ENCODE results near the gene UBR7. TPM values are rescaled to one million over a fixed set of nuclear protein-coding genes. Genes with fewer than 3 reads are reported as not detected.
"Not testable (repeated sequence)": the region's sequence is repeated elsewhere in the genome, so short reads cannot be mapped to it uniquely, and the experiment has no call there.

UBR7 gene
- total RNA-seq, 1 donor from 2014 or later: 22.1 TPM

DNA sequence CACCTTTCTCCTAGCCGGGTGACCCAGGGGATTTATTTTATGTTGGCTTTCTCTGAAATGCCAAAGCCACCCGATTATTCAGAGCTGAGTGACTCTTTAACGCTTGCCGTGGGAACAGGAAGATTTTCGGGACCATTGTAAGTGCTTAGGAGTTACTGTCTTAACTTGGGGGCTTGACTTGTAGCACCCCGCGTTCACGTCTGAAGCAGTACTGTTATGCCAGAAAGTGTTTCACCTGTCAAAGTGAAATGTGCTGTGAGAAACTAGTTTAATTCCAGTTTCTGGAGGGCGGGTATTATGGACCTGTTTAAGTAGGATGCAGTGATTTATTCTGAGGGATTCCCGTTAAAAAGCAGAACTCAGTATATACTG lies 21.7 kb upstream of the UBR7 start:
- no peak for ATAC-seq
- intact Hi-C loops (cut with micrococcal nuclease): no loop called here
- no peak for DNase-seq

DNA sequence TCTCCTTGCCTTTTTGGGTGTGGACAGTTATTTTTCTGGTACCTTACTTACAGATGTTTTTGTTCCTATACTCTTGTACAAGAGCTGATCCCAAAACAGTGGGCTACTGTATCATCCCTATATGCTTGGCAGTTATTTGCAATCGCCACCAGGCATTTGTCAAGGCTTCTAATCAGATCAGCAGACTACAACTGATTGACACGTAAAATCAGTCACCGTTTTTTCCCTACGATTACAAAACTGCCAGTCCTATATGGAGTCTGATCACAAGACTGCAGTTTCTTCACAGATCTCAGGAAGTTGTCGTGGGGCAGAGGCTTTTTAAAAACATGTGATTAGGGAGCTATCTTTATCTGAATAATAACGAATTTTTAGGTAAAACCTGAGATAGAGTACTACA lies 20.6 kb upstream of the UBR7 start:
- no peak for ATAC-seq
- DNase-seq: no peak
- intact Hi-C loops (cut with micrococcal nuclease): no loop called here

DNA sequence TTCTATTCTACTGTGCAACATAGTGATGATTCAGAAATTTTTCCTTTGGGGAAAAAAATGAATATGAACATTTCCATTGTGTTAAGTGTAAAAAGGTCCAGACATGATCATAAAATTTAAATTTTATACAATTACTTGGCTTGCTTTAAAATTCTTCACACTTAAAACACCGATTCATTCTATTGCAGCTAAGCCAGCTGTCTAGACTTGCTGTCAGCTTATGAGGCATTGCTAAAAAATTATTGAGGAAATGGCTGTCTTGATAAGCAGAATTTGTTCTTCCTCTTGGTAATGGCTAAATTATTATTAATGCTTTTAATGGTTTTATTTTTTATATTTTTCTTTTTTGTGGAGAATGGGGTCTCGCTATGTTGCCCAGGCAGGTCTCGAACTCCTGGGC lies 20.1 kb upstream of the UBR7 start:
- no peak for DNase-seq
- intact Hi-C loops (cut with micrococcal nuclease): no loop called here
- no peak for ATAC-seq

DNA sequence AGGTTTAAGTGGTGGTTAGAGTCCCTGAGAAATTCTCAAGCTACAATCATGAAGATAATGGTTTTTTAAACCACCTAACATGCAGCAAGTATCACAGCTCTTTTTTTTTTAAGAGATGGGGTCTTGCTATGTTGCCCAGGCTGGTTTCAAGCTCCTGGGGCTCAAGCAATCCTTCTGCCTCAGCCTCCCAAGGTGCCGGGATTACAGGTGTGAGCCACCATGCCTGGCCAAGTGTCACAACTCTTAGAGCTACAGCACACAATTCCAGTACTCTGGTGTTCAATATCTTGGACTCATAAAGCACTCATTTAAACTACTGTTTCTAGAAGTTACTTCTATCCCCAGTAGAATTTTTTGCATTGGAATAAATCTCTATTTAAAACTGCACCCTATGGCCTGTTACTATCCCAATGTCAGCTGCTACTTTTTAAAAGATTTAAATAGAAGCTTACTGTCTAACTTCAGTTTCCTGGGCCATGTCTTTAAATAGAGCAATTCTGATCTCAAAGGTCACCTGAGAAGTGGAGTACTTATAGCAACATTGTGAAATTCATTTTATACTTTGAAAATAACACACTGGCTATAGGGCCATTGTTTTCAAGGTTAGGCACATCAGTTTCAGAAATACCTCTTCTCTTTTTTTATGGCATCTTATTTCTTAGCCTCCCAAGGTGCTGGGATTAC lies 11.6 kb upstream of the UBR7 start:
- DNase-seq (no peak), ATAC-seq (peak; percentile 72)
- intact Hi-C loops (cut with micrococcal nuclease): no loop called here

DNA sequence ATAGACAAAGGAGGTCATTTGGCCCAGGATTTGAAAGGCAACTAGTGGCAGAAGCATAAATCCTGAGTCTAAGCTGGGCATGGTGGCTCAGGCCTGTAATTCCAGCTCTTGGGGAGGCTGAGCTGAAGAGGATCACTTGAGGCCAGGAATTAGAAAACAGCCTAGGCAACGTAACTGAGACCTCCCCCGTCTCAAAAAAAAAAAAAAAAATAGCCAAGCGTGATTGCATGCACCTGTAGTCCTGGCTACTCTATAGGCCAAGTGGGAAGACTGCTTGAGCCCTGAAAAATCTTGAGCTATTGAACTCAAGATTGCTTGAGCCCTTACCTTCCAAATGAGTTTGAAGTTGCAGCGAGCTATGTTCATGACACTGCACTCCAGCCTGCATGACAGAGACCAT lies 8.0 kb upstream of the UBR7 start:
- intact Hi-C loops (cut with micrococcal nuclease): no loop called here
- no peak for ATAC-seq
- DNase-seq: no peak

DNA sequence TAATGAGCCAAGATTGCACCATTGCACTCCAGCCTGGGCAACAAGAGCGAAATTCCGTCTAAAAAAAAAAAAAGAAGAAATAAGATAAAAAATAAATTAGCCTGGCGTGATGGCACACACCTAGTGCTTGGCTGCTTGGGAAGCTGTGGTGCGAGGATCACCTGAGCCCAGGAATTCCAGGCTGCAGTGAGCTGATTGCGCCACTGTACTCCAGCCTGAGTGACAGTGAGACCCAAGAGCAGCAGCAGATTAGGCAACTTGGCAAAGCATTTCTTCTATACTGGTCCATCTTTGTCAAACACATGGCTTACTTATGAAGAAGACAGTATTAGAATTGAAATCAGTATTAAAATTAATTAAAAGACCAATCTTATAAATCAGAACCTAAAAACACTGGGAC lies 6.5 kb upstream of the UBR7 start:
- DNase-seq (no peak), ATAC-seq (peak; percentile 34)
- intact Hi-C loops (cut with micrococcal nuclease): no loop called here

DNA sequence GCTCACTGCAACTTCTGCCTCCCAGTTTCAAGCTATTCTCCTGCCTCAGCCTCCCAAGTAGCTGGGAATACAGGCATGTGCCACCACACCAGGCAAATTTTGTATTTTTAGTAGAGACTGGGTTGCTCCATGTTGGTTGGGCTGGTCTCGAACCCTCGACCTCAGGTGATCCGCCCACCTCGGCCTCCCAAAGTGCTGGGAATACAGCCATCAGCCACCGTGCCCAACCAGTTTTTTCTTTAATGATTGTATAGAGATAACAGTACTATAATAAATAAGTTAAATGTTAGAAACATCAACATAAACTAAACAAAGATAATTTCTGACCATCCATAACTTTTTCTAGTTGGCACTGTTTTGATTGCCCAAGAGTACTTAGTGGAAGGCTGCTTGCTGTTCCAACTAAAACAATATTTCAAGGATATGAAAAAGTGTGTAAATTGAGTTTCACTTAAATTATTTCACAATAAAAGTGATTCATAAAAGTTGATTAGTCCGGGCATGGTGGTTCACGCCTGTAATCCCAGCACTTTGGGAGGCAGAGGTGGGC lies 5.8 kb upstream of the UBR7 start:
- no peak for ATAC-seq
- intact Hi-C loops (cut with micrococcal nuclease): no loop called here
- DNase-seq: no peak

DNA sequence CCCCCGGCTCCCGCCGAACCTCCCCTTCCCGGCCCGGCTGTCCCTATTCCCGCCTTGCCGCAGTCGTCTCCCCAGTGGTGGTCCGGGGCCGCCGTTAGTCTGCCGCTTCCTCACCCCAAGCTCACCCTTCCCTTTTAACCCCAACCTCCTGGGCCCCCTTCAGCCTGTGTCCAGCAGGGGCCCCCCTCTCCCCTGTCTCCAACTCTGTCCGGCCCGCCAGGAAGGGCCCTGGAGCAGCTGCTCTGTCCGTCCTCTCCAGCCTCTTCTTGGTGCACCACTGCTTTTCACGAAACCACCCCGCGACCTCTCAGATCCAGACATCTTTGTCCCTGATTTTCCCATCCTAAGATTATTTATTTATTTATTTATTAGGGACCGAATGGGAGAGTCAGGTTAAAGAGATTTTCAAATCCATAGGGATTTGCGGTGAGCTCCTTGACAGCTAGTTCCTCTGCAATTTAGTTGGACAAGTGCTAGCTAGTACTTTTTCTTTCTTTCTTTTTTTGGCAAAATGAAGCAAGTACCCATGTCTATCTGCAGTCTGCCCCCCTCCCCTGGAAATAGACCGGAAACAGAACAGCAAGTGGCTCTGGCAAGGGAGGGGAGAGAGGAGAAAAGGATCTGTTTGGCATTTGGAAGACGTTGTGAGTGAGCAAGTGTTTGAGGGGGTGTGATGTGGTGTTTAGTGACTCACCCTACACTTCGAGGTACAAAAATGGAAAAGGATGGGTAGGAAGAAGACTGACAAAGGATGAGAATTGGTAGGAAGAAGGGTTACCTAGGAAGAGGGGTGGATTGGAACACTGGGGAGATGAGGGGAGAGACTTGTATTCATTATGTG lies 632 bp downstream of the UBR7 start:
- DNase-seq: peak; percentile 70
- intact Hi-C loops (cut with micrococcal nuclease): no loop called here
- ATAC-seq: peak; percentile 80

DNA sequence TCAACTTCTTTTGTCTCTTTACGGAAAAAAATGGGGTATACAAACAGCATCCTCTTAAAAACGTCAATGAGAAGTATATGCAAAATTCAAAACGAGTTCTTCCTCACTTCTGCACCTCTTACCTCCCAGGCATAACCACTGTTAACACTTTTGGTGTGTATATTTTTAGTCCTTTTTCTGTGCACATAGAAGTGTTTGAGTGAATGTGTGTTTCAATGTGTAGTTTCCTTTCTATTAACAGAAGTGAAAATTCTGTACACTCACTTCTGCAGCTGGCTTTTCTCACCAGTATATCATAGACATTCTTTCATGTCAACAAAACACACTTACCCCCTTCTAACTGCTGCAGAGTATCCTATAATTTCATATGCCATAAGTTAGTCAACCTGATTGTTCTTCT lies 5.4 kb downstream of the UBR7 start:
- no peak for DNase-seq
- intact Hi-C loops (cut with micrococcal nuclease): no loop called here
- no peak for ATAC-seq

DNA sequence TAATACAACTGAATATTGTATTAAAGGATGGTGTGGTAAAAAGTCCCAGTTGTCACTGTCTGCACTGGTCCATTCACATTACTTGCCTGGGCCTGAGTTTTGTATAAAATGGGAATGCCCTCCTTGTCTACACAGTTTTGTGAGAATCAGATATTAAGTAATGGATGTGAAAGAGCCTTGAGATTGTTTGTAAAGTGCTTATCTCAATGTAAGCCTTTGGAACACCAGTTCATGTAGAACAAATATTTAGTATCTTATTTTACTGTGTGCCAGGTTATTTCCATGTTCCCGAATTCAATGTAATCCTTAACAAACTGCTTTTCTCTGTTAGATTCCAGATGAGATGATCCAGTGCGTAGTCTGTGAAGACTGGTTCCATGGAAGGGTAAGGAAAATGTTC lies 7.5 kb downstream of the UBR7 start:
- ATAC-seq (no peak), DNase-seq (no peak)
- intact Hi-C loops (cut with micrococcal nuclease): no loop called here

DNA sequence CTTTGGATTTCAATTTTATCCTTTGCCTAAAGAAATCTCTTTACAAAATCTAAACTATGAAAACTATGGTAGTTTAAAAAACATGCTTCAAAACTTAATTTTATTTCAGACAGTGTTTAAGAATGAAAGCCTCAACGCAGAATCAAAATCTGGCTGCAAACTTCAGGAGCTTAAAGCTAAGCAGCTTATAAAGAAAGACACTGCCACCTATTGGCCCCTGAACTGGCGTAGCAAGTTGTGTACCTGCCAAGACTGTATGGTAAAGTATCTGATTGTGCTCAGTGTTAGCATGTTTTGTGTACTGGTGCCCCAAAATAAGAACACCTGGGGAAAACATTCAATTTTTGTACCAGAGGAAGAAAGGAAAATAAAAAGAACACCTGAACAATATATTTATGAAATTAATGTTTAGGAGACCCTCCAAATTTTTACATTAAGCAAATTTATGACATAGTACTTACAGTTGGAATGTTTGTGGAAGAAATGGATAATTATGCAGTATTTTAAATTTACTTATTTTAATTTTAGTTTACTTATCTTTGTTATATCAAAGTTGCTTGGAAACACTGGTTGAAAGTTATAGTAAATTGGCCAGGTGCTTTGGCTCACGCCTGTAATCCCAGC lies 12.2 kb downstream of the UBR7 start:
- ATAC-seq (peak; percentile 64), DNase-seq (no peak)
- intact Hi-C loops (cut with micrococcal nuclease): no loop called here

DNA sequence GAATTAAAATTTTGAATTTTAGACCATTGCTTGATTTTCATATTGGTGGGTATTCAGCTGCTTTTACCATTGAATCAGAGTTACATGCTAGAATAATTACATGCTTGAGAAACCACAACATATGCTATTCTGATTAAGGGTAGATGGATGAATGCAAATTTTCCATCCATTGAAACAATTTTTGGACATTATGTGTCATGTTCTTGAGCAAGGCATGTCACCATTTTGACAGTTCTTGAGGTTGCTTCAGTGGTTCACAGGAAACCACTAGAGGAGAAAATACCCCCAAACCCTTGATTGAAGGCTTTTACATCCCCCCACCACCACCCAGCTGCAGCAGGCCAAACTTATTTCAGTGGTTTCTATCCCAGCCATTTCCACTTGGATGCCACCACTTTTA lies 13.5 kb downstream of the UBR7 start:
- intact Hi-C loops (cut with micrococcal nuclease): no loop called here
- DNase-seq: no peak
- no peak for ATAC-seq

DNA sequence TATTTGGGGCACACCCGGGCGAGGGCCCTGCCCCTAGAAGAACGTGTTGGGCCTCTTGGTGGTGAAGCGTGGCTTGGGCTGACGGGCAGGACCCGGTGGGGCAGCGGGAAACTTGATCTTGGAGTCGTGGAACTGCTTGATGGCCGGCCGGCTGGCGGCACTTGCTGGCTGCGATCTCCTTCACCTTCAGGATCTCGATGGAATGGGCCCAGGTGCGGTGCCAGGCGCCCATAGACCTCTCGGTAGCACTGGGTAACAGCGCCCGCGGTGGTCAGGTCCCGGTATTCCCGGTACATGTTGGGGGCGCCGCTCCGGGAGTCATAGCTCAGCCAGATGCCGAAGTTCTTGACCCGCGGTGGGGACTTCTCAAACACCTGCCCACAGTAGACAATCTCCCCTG lies 16.5 kb downstream of the UBR7 start:
- ATAC-seq (no peak), DNase-seq (no peak)
- intact Hi-C loops (cut with micrococcal nuclease): no loop called here

DNA sequence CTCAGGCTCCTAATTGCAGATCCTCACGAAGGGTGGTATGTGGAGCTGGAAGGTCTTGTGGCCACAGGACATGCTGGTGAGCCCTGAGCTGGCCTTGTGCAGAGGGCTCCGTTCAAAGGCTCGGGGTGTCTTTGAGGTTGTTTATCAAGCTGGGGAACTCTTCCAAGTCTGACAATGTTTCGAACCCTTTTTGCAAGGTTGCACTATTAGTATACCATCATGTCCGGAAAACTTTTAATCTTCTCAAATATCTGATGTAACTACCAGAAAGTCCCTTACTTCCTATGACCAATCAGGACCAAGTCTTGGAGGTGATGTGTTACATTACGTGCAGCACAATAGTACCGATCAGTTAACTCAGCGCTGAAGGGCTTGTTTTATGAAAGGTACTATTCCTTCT lies 21.5 kb downstream of the UBR7 start:
- intact Hi-C loops (cut with micrococcal nuclease): no loop called here
- DNase-seq (no peak), ATAC-seq (no peak)

DNA sequence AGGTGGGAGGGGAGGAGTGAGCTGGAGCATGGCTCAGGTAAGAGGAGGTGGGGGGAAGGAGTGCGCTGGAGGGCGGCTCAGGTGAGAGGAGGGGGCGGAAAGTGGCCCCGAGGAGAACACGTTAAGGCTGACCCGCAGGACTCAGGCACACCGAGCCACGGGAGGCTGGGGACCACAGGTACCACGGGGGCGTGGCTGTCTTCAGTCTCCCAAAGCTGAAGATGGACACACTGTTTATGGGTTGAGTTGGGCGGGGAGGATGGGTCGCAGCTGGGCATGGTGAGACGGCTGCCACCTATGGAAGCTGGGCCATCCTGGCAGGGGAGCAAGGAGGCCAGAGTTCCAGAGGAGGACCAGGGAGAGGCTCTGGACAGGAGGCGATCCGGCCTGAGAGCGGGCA lies 23.5 kb downstream of the UBR7 start:
- no peak for ATAC-seq
- DNase-seq: no peak
- intact Hi-C loops (cut with micrococcal nuclease): no loop called here

DNA sequence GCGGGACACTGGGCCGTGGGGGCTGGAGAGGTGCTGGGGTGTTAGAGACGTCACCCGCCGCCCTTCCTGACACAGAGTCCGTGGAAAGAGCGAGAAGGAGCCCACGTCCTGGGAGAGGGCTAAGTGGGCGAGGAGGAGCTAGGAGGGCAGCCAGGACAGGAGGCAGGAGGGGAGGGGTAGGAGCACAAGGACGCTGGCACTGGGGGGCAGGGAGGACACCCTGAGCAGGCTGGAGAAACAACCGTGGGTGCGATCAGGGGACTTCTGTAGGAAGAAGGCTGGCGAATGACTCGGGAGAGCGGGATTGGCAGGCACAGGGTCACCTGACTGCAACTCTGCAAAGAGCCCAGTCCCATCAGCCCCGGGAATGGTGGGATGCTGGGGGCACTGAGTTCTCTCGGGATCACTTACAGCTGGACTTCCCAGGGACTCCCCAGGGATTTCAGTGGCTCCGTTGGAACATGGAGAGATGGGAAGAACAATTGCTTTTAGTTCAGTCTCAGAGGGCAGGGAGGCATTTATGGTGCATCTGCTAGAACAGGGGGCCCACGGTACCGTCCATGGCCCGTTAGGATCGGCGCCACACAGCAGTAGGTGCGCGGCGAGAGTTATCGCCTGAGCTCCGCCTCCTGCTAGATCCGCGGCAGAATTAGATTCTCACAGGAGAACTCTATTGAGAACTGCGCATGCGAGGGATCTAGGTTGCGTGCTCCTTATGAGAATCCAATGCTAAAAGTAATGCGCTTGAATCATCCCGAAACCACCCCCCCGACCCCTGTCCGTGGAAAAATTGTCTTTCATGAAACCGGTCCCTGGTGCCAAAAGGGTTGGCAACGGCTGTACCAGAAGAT lies 24.3 kb downstream of the UBR7 start:
- DNase-seq: no peak

DNA sequence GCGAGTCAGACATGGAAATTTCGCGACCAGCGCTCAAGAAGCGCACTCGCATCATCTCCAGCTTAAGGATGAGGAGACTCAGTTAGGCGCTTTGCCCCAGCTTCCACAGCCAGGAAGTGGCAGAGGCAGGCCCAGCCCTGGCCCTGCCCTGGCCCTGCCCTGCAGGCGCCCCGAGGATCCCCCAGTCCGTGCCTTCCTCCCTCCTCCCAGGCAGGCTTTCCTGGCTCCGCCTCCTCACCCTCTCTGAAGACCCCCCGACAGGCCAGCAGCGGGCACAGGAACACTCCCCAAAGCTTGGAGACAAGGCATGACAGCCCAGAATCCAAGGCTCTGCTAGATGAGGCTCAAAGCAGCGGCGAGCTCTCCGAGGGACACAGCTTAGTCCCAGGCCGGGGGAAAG lies 25.1 kb downstream of the UBR7 start:
- no peak for DNase-seq
- intact Hi-C loops (cut with micrococcal nuclease): no loop called here
- no peak for ATAC-seq

More for the DNA sequence above, 24.3 kb downstream of the UBR7 start:
- ATAC-seq: peak; percentile 68
- intact Hi-C loops (cut with micrococcal nuclease): no loop called here

DNA sequence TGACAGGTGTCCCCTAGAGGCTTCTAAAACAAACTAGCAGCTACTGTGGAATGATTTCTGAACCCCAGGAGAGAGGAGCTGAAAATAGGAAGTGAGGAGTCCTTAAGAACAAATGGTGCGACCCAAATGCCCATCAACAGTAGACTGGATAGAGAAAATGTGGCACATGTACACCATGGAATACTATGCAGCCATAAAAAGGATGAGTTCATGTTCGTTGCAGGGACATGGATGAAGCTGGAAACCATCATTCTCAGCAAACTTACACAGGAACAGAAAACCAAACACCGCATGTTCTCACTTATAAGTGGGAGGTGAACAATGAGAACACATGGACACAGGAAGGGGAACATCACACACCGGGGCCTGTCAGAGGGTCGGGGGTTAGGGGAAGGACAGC lies 26.0 kb downstream of the UBR7 start:
- DNase-seq; ATAC-seq; intact Hi-C loops (cut with micrococcal nuclease): not testable (repeated sequence)

DNA sequence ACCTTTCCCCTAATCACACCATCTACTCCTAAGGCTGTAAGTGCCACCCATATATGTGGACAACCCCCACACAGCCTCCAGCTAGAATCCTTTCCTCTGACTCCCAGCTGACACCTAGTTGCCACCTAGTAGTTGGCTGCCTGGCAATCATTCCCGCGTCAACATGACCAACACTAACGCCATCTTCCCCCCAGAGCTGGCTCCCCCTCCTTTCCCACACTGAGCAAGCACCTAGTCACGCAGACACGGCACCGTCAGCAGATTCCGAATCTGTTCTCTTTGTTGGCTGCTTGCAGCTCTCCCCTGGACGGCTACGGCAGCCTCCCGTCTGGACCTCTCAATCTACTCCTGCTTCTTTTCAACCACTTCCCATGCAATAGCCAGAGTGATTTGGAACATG lies 27.7 kb downstream of the UBR7 start:
- ATAC-seq (peak; percentile 28), DNase-seq (no peak)
- intact Hi-C loops (cut with micrococcal nuclease): no loop called here

Measured in left ventricle myocardium superior (tissue), 1 donor.